Upper lobe of left lung (tissue), 6 donors: Measurements from ENCODE around the gene NAA60. TPM values are rescaled to one million over a fixed set of nuclear protein-coding genes. Genes with fewer than 3 reads are reported as not detected.
A peak's percentile ranks its signal among the peaks of the same experiment; 100 is the strongest.

Experiments used
- ATAC-seq, 2 donors: fragments of 200-7000 bp; cut with Tn5 transposase; one replicate each; pipeline ENCODE4 v1.9.1; 2022; ENCODE audit warnings: mild to moderate bottlenecking in 2 of 2, moderate library complexity in 2 of 2; ENCODE audit not compliant: low FRiP score in 2 of 2
- DNase-seq, 2 donors: peaks; one replicate each; pipeline ENCODE4 v3.0.0-alpha.2; 2019 to 2020
- H3K27ac ChIP-seq, 4 donors: fragments of 200-600 bp; sonication (generic); one replicate each; pipeline ENCODE4 v1.5.1; 2016 to 2019
- H3K27me3 ChIP-seq, 4 donors: fragments of 200-600 bp; sonication (generic); one replicate each; pipeline ENCODE4 v1.5.1; 2017 to 2019
- H3K36me3 ChIP-seq, 4 donors: fragments of 200-600 bp; sonication (generic); one replicate each; pipeline ENCODE4 v1.5.1; 2016 to 2019
- H3K4me1 ChIP-seq, 4 donors: fragments of 200-600 bp; sonication (generic); one replicate each; pipeline ENCODE4 v1.5.1; 2018 to 2019
- H3K4me3 ChIP-seq, 4 donors: fragments of 200-600 bp; sonication (generic); one replicate each; pipeline ENCODE4 v1.5.1; 2017 to 2019; ENCODE audit warnings: mild to moderate bottlenecking in 2 of 4, moderate library complexity in 1 of 4
- H3K9me3 ChIP-seq, 4 donors: fragments of 200-600 bp; sonication (generic); one replicate each; pipeline ENCODE4 v1.5.1; 2018 to 2019
- CTCF ChIP-seq, 6 experiments: fragments of 450-650 bp in 4 of 6; fragments of 200-600 bp in 2 of 6; sonication (generic) in 2 of 6; IDR thresholded peaks; one replicate each; pipeline ENCODE4 v1.5.1; 2016 to 2019; ENCODE audit warnings: antibody characterized with exemption in 6 of 6
- EP300 ChIP-seq, 4 donors: sonication (generic); formaldehyde crosslinking; IDR thresholded peaks; one replicate each; pipeline ENCODE4 v1.5.1; 2017; ENCODE audit warnings: antibody characterized with exemption in 4 of 4, control low read depth in 2 of 4
- POLR2A ChIP-seq, 4 donors: fragments of 450-650 bp; IDR thresholded peaks; one replicate each; pipeline ENCODE4 v1.5.1; 2016 to 2017; ENCODE audit warnings: antibody characterized with exemption in 4 of 4, mild to moderate bottlenecking in 2 of 4
- POLR2AphosphoS5 ChIP-seq, 2 donors: sonication (generic); formaldehyde crosslinking; IDR thresholded peaks; one replicate each; pipeline ENCODE4 v1.5.1; 2017; ENCODE audit warnings: antibody characterized with exemption in 2 of 2
- WGBS, 2 donors: methylation state at CpG; one replicate each; pipeline ENCODE4 v1.1.5; 2017 to 2018; 5-methylcytosine and 5-hydroxymethylcytosine counted together
- total RNA-seq, 6 donors: library from RNA; depleted of rRNA in 4 of 6; stranded (reverse); fragments of >200 nt in 4 of 6; gene quantifications; one replicate each; pipeline versions ENCODE4 v1.1.0 to v1.2.1, GENCODE V29; 2016 to 2021
- donor health status: DM: no; HTN: no; CAD: no; lungs with moderate emphysema.
- donor health status: DM: no; HTN: yes; CAD: no; lungs with severe emphysema.

Gene NAA60
- total RNA-seq, 6 donors from 2014 or later: 33.0 to 77.5 (median 54.6) TPM

DNA sequence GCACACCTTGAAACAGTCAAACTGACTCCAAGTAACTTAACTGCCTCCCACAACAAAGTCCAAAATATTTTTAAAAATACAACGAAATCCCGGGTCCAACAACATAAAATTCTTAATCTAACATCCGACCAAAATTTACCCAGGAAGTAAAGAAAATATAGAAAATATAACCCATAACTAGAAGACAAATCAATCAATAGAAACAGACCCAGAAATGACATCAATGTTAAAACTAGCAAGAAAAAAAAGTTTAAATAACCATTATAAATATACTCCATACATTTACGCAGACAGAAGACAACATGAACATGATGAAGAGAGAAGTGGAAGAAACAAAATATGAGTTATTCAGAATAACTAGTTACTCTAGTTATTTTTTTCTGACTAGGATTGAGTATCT lies 3.8 kb upstream of the NAA60 start:
- Histone ChIP-seq H3K36me3 (peaks cover 0 to 34% (median 8%) of the 10 kb centered on the region in 4 donors), H3K9me3 (peaks cover 3 to 14% (median 9%) of the 10 kb centered on the region in 4 donors), H3K27me3 (no peaks in the 10 kb centered on the region), H3K27ac (no peak overlapping the region), H3K4me3 (no peak overlapping the region), H3K4me1 (peaks cover 4 to 6% (median 5%) of the 10 kb centered on the region in 4 donors)
- ATAC-seq (no peak), DNase-seq (no peak)
- TF ChIP-seq POLR2AphosphoS5 (IDR thresholded peaks at IDR 0.05) (no peak), EP300 (IDR thresholded peaks at IDR 0.05) (no peak), CTCF (IDR thresholded peaks at IDR 0.05) (no peak), POLR2A (IDR thresholded peaks at IDR 0.05) (no peak)
- 88 to 93% methylated on average over 4 of the region's 4 CpGs for WGBS, 2 donors

- H3K36me3 ChIP-seq: peaks cover 0 to 26% (median 4%) of the 10 kb centered on the region in 4 donors
- ATAC-seq: peak; percentile 74 to 87
- 34 to 52% methylated on average over 5 to 10 of the region's 10 CpGs for WGBS, 2 donors
- no peak for TF ChIP-seq EP300 (IDR thresholded peaks at IDR 0.05)
- TF ChIP-seq POLR2A (IDR thresholded peaks at IDR 0.05): peak in 2 of 4 donors; percentile 19 to 60
- peak in 1 of 6 experiments; percentile 28 for TF ChIP-seq CTCF (IDR thresholded peaks at IDR 0.05)
- TF ChIP-seq POLR2AphosphoS5 (IDR thresholded peaks at IDR 0.05): peak; percentile 15 to 22
- peaks cover 4 to 10% (median 8%) of the 10 kb centered on the region in 4 donors for H3K4me1 ChIP-seq
- no peak for DNase-seq
- H3K27me3 ChIP-seq: no peaks in the 10 kb centered on the region
- peaks cover 3 to 10% (median 7%) of the 10 kb centered on the region in 4 donors for H3K9me3 ChIP-seq
- peak overlapping the region; percentile 12 to 80 (median 71) for H3K4me3 ChIP-seq
- peak overlapping the region; percentile 82 to 85 (median 84) for H3K27ac ChIP-seq
Observed at GRCh38 chr16:3444032-3444388, 530 bp downstream of the NAA60 start.

GRCh38 chr16:3454093-3454492 lies 10.6 kb downstream of the NAA60 start:
- peaks cover 0 to 8% (median 2%) of the 10 kb centered on the region in 4 donors for H3K36me3 ChIP-seq
- H3K27me3 ChIP-seq: no peaks in the 10 kb centered on the region
- no peak for TF ChIP-seq POLR2A (IDR thresholded peaks at IDR 0.05)
- TF ChIP-seq CTCF (IDR thresholded peaks at IDR 0.05): no peak
- no peak for TF ChIP-seq EP300 (IDR thresholded peaks at IDR 0.05)
- no peak for TF ChIP-seq POLR2AphosphoS5 (IDR thresholded peaks at IDR 0.05)
- DNase-seq (no peak), ATAC-seq (no peak)
- H3K9me3 ChIP-seq: no peaks in the 10 kb centered on the region
- 85 to 90% methylated on average over 5 of the region's 5 CpGs for WGBS, 2 donors
- H3K4me3 ChIP-seq: no peak overlapping the region
- peaks cover 16 to 24% (median 17%) of the 10 kb centered on the region in 4 donors for H3K4me1 ChIP-seq
- no peak overlapping the region for H3K27ac ChIP-seq

GRCh38 chr16:3454631-3455147 lies 11.2 kb downstream of the NAA60 start:
- Histone ChIP-seq H3K27ac (no peak overlapping the region), H3K4me1 (peaks cover 22 to 30% (median 23%) of the 10 kb centered on the region in 4 donors), H3K27me3 (no peaks in the 10 kb centered on the region), H3K4me3 (no peak overlapping the region), H3K36me3 (peaks cover 0 to 4% (median 0%) of the 10 kb centered on the region in 4 donors), H3K9me3 (no peaks in the 10 kb centered on the region)
- 80 to 85% methylated on average over 10 of the region's 10 CpGs for WGBS, 2 donors
- ATAC-seq: no peak
- TF ChIP-seq POLR2A (IDR thresholded peaks at IDR 0.05) (no peak), CTCF (IDR thresholded peaks at IDR 0.05) (no peak), POLR2AphosphoS5 (IDR thresholded peaks at IDR 0.05) (no peak), EP300 (IDR thresholded peaks at IDR 0.05) (no peak)
- no peak for DNase-seq
